HCT116 (cell line): ENCODE measurements around the gene PTGDS.

Experiments used
- CEBPB ChIP-seq: IDR thresholded peaks from 2 replicates; pipeline ENCODE4 v1.6.1; 2012; ENCODE audit warnings: low read depth
- CTCF ChIP-seq, 3 experiments: fragments of 200-600 bp in 1 of 3; sonication (generic) in 1 of 3; IDR thresholded peaks in 2 of 3; conservative IDR thresholded peaks in 1 of 3; 2 replicates each; pipeline ENCODE4 v1.5.1; 2012 to 2017; ENCODE audit warnings: low read depth in 2 of 3, low read length in 2 of 3, antibody characterized with exemption in 1 of 3, borderline replicate concordance in 1 of 3, control low read depth in 1 of 3, mild to moderate bottlenecking in 1 of 3, mixed read lengths in 1 of 3, mixed run types in 1 of 3, moderate library complexity in 1 of 3; ENCODE audit not compliant: insufficient read depth in 1 of 3
- EZH2 ChIP-seq: fragments of 200-600 bp; sonication (generic); IDR thresholded peaks from 2 replicates; pipeline ENCODE4 v1.6.1; 2017; ENCODE audit warnings: antibody characterized with exemption, mixed run types
- EZH2phosphoT487 ChIP-seq: fragments of 200-600 bp; IDR thresholded peaks from 2 replicates; pipeline ENCODE4 v1.6.1; 2018; ENCODE audit warnings: antibody characterized with exemption, borderline replicate concordance
- MAX ChIP-seq: IDR thresholded peaks from 2 replicates; pipeline ENCODE4 v1.6.1; 2012
- POLR2A ChIP-seq: IDR thresholded peaks from 2 replicates; pipeline ENCODE4 v1.7.0; 2011; ENCODE audit warnings: borderline replicate concordance; ENCODE audit not compliant: insufficient read depth, insufficient read length; ENCODE audit errors: extremely low read depth
- RAD21 ChIP-seq: IDR thresholded peaks from 2 replicates; pipeline ENCODE4 v1.6.1; 2012; ENCODE audit warnings: low read depth, mild to moderate bottlenecking
- SIN3A ChIP-seq: IDR thresholded peaks from 2 replicates; pipeline ENCODE4 v1.6.1; 2012; ENCODE audit warnings: low read depth
- TCF7L2 ChIP-seq: IDR thresholded peaks from 2 replicates; pipeline ENCODE4 v1.7.0; 2011; ENCODE audit warnings: borderline replicate concordance, inconsistent platforms; ENCODE audit not compliant: insufficient read depth, insufficient read length; ENCODE audit errors: extremely low read depth
- YY1 ChIP-seq: IDR thresholded peaks from 2 replicates; pipeline ENCODE4 v1.6.1; 2011; ENCODE audit warnings: low read length, low read depth, moderate library complexity, mild to moderate bottlenecking; ENCODE audit not compliant: insufficient replicate concordance; ENCODE audit errors: extremely low read depth
- ZBTB33 ChIP-seq: IDR thresholded peaks from 2 replicates; pipeline ENCODE4 v1.6.1; 2011; ENCODE audit warnings: mild to moderate bottlenecking, low read length, moderate library complexity; ENCODE audit not compliant: insufficient replicate concordance; ENCODE audit errors: extremely low read depth
- ZNF274 ChIP-seq: fragments of 200-500 bp; sonication (Bioruptor generic); IDR thresholded peaks from 2 replicates; pipeline ENCODE4 v1.6.1; 2014; ENCODE audit warnings: mild to moderate bottlenecking, low read depth, low read length, inconsistent platforms

GRCh38 chr9:137014166-137014565 lies 36.9 kb downstream of the PTGDS start:
- TF ChIP-seq ZBTB33 (no peak), POLR2A (no peak), CTCF (IDR thresholded peaks at IDR 0.05 in 2 of 3, conservative IDR thresholded peaks at IDR 0.05 in 1 of 3; ENCODE audit: borderline replicate concordance in 1 of 3, insufficient read depth in 1 of 3, low read depth in 2 of 3, low read length in 2 of 3) (no peak), YY1 (no peak), SIN3A (no peak), EZH2phosphoT487 (no peak), EZH2 (no peak), ZNF274 (no peak), RAD21 (no peak), CEBPB (no peak), MAX (no peak), TCF7L2 (no peak)
